ENCODE results near the gene PUM2. TPM values are rescaled to one million over a fixed set of nuclear protein-coding genes. Genes with fewer than 3 reads are reported as not detected.

Gene PUM2
- total RNA-seq, 1 donor, result 88.9 TPM

DNA sequence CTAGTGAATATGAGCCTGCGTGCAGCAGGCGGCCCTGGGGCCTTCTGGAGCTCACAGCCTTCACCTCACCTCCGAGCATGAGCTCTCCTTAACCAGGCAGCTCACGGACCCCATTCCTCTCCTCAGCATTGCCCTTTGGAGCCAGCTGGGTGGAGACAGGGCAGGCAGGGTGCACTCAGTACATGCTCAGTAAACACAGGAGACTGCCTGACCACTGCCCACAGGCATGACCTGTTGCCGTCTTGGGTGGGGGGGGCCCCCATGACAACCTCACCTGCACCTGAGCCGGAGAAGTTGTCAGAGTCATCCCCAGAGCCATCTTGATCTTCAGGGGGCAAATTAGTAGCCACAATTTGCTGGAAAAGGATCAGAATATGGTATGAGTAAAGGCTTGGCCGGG lies 145.6 kb downstream of the PUM2 start:
- no peak overlapping the region for H3K4me3 ChIP-seq (ENCODE audit: low read length)
- no peaks in the 10 kb centered on the region for H3K27me3 ChIP-seq (ENCODE audit: insufficient read depth, low read length)
- no peaks in the 10 kb centered on the region for H3K9me3 ChIP-seq (ENCODE audit: low read depth, low read length)
- H3K4me1 ChIP-seq (ENCODE audit: insufficient read depth, low read length), result no peaks in the 10 kb centered on the region

DNA sequence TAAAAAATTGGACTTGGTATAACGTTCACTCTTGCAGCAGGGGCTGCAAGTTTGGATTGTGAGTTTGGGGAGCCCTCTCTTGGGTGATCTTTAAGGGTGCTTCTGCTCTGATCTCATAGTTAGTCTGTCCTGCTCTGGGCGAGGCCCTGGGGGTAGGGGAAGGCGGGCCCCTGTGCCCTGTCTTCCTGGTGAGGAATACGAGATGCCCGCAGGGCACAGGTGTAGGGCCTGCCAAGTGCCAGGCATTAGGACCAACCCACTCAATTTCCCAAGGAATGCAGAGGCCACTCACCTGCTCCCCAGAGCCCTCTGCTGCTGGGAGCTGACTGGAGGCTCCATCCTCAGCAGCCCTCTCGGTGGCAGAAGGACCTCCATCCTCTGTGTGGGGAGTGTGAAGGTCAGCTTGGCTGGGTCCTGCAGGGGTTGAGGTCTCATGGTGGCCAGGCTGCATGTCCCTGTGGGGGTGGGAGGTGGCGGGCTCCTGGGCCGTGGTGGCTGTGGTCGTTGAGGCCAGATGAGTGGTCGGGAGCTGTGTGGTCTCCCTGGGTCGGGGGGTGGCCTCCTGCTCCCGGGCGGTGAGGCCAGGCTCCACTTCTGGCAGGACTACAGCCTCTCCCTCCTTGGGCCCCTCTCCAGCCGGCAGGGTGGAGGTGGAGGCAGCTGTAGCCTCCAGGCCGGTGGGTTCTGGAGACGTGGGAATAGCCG lies 147.0 kb downstream of the PUM2 start:
- H3K27me3 ChIP-seq (ENCODE audit: insufficient read depth, low read length), result no peaks in the 10 kb centered on the region
- H3K4me1 ChIP-seq (ENCODE audit: insufficient read depth, low read length), result no peaks in the 10 kb centered on the region
- H3K9me3 ChIP-seq (ENCODE audit: low read depth, low read length), result no peaks in the 10 kb centered on the region
- no peak overlapping the region for H3K4me3 ChIP-seq (ENCODE audit: low read length)

DNA sequence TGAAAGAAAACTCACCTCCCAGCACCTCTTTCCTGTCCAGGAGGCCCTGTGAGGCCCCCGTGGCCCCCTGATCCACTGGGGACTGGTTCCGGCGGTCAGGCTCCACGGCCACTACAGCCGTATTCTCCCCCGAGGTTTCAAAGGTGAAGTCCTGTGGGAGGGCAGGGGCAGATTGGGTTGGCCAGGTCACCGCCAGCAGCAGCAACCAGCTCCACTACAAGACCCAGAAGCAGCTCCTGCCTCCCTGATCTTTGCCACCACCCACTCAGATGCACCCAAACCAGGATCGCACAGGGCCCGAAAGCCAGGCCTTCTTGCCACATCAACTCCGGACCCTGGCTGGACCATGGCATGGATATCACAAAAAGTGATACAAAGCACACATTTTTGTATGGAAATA lies 147.6 kb downstream of the PUM2 start:
- Histone ChIP-seq H3K4me3 (ENCODE audit: low read length) (no peak overlapping the region), H3K9me3 (ENCODE audit: low read depth, low read length) (no peaks in the 10 kb centered on the region), H3K4me1 (ENCODE audit: insufficient read depth, low read length) (no peaks in the 10 kb centered on the region), H3K27me3 (ENCODE audit: insufficient read depth, low read length) (no peaks in the 10 kb centered on the region)

DNA sequence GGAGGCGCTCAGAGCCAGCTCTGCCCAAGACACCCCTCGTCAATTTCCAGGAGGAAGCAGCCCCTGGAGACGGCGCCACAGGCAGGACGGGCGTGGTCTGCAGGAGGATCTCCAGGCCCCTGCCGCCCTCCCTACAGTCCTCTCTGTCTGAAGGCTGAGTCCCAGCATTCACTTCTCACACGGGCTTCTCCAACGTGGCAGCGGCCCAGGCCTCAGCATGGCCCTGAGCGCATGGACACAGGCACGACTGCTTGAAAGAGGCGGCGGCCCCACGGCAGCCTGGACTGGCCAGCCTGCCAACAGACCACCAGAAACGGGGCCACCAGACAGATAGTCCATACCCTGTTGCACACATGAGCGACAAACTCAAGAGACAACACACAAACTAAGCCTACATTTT lies 149.0 kb downstream of the PUM2 start:
- Histone ChIP-seq H3K9me3 (ENCODE audit: low read depth, low read length) (no peaks in the 10 kb centered on the region), H3K27me3 (ENCODE audit: insufficient read depth, low read length) (no peaks in the 10 kb centered on the region), H3K4me3 (ENCODE audit: low read length) (no peak overlapping the region), H3K4me1 (ENCODE audit: insufficient read depth, low read length) (no peaks in the 10 kb centered on the region)

DNA sequence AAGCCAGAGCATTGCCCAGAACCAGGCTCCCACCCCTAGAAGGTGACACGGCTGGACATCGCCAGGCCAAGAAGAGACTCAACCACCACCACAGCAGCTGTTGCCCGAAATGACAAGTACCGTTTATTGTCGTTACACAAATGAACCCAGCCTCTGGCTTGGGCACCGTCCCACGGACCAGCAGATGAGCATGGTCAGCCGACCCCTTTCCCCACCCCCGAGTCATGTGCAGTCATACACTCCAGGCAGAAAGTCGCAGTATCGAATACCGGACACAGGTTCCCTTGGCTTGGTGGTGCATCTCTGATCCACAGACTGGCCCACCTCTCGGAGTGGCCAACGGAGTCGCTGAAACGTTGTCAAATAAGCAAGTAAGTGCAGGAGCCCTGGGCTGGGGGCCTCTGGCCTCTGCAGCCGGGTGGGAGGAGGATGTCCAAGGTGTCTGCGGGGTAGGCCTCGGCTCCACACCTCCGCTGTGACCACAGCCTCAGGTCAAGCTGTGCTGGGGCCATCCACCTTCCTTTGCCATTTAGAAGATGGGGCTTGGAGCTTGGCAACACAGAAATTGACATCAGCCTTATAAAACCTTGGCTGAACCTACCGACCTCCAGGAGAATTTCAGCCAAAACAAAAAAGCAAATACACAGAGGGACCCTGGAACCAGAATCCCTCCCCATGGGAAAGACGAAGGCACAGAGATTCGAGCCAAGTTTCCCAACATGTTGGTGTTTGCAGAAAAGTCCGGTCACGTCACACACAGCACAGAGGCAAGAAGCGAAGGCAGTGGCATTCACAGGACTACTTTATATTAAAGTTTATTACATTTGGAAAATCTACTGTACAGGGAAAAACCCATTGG lies 149.7 kb downstream of the PUM2 start:
- no peaks in the 10 kb centered on the region for H3K27me3 ChIP-seq (ENCODE audit: insufficient read depth, low read length)

DNA sequence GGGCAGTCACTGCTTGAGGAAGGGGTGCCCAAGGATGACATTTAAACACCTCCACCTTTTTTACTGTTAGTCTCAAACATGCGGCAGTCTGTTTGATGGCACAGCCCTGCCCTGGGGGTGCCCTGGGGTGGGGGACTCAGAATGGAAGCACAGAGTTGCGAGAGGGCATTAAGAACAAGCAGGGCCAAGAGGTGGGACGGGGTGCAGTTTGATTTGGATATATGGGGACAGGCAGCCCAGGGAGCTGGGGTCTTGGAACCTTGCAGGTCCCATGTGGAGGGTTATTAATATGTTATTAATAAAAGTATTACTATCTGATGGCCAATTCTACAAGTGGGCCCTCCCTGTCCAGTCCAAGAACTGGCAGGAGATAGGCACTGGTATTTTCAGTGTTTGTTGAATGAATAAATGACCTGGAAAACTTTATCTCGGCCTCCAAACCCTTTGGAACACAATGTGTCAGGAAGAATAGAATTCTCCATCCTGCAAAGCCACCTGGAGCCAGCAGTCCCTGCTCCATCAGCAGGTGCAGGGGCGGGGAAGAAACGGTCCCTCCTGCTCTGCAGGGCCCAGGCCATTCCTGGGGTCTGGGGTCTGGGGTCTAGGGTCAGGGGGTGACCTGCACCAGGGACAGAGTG lies 150.9 kb downstream of the PUM2 start:
- H3K9me3 ChIP-seq (ENCODE audit: low read depth, low read length), result no peaks in the 10 kb centered on the region
- no peaks in the 10 kb centered on the region for H3K4me1 ChIP-seq (ENCODE audit: insufficient read depth, low read length)
- no peaks in the 10 kb centered on the region for H3K27me3 ChIP-seq (ENCODE audit: insufficient read depth, low read length)
- H3K4me3 ChIP-seq (ENCODE audit: low read length), result no peak overlapping the region

More for the DNA sequence above, 149.7 kb downstream of the PUM2 start:
- Histone ChIP-seq H3K4me3 (ENCODE audit: low read length) (no peak overlapping the region), H3K9me3 (ENCODE audit: low read depth, low read length) (no peaks in the 10 kb centered on the region), H3K4me1 (ENCODE audit: insufficient read depth, low read length) (no peaks in the 10 kb centered on the region)

DNA sequence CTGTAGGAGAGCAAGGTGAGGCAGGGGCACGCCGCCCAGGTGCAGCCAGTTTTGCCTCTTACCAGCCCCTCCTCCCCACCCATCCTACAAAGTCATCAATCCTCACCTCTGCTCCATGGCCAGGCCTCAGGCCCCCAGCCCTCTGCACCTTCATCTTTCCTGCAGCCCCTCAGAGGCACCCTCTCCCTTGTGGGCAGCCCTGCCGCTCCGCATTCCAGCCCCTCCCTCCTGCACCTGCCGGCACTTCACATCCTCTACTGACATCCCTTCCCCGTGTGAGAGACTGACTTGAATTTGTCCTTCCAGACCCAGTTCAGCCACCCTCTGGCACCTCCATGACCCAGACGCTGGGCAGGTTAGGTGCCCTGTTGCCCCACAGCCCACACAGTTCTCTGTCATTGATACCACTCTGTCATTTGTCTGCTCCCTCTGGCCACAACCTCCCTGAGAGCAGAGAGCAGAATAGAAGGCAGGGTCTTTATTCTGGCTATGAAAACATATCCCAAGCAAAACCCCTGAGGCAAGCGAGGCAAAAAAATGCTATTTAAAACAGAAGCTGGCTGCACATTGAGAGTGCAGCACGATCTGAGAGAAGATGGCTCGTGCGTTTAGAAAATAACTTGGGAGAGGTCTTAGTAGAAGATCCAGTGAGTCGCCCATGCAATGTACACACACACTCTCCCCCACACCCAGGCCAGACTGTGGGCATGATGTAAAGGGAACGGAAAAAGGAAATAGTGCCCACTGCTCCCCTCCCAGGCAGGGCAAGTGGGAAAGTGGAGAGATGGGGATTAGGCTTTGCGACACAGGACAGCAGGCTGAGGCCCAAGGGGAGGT lies 151.6 kb downstream of the PUM2 start:
- H3K27me3 ChIP-seq (ENCODE audit: insufficient read depth, low read length), result no peaks in the 10 kb centered on the region
- no peaks in the 10 kb centered on the region for H3K9me3 ChIP-seq (ENCODE audit: low read depth, low read length)
- H3K4me1 ChIP-seq (ENCODE audit: insufficient read depth, low read length), result no peaks in the 10 kb centered on the region
- H3K4me3 ChIP-seq (ENCODE audit: low read length), result no peak overlapping the region

Other genes with a start within 250 kb of the PUM2 start
- gene SDC1, start 125.7 kb downstream of the PUM2 start, total RNA-seq, result not detected
- gene RHOB, start 96.2 kb upstream of the PUM2 start, total RNA-seq, result 165 TPM

All from mononuclear cell (primary cell).